SK-N-SH (cell line): ENCODE data around the gene PRSS56. TPM values are rescaled to one million over a fixed set of nuclear protein-coding genes. Genes with fewer than 3 reads are reported as not detected.

Experiments
- CTCF ChIA-PET: fragments of 300-600, 350-600 bp; formaldehyde crosslinking; extraction: SDS; loops from one replicate; lab custom pipeline; 2021; lab: Yijun Ruan, JAX
- POLR2A ChIA-PET: fragments of 350-600 bp; sonication (Branson Sonifier 250); formaldehyde crosslinking; extraction: SDS; loops from one replicate; lab custom pipeline; 2020; ENCODE audit warnings: antibody characterized with exemption, inconsistent platforms; lab: Yijun Ruan, JAX
- DNase-seq: peaks from one replicate; pipeline ENCODE4 v3.0.0; 2012
- H2AFZ ChIP-seq: fragments of 200-600 bp; sonication (generic); 2 replicates; pipeline ENCODE4 v1.8.1; 2016; ENCODE audit warnings: antibody characterized with exemption, mild to moderate bottlenecking, low read depth
- H3F3A ChIP-seq: fragments of 200-600 bp; sonication (generic); replicated peaks from 2 replicates; pipeline ENCODE3; 2016; ENCODE audit warnings: antibody characterized with exemption, mild to moderate bottlenecking; ENCODE audit not compliant: insufficient read depth
- H3K27ac ChIP-seq, 2 experiments: fragments of 200-500 bp in 1 of 2; fragments of 200-600 bp in 1 of 2; sonication (Bioruptor generic) in 1 of 2; sonication (generic), shearing (Covaris generic) in 1 of 2; 2 replicates each; pipeline versions ENCODE4 v1.5.1 to v1.6.1; 2014 to 2016; ENCODE audit warnings: low read depth in 2 of 2, inconsistent platforms in 1 of 2, low read length in 1 of 2, mild to moderate bottlenecking in 1 of 2, mixed read lengths in 1 of 2
- H3K27me3 ChIP-seq: fragments of 200-600 bp; sonication (generic), shearing (Covaris generic); 2 replicates; pipeline ENCODE4 v1.6.1; 2016; ENCODE audit warnings: mixed run types; ENCODE audit not compliant: insufficient read depth
- H3K36me3 ChIP-seq, 2 experiments: fragments of 200-500 bp in 1 of 2; fragments of 200-600 bp in 1 of 2; sonication (Bioruptor generic) in 1 of 2; sonication (generic) in 1 of 2; replicated peaks in 1 of 2; 2 replicates each; pipeline versions ENCODE3 to v1.5.1; 2014 to 2016; ENCODE audit warnings: low read length in 1 of 2, mild to moderate bottlenecking in 1 of 2; ENCODE audit not compliant: insufficient read depth in 2 of 2, control insufficient read depth in 1 of 2
- H3K4me1 ChIP-seq, 2 experiments: fragments of 200-500 bp in 1 of 2; fragments of 200-600 bp in 1 of 2; sonication (Bioruptor generic) in 1 of 2; sonication (generic), shearing (Covaris generic) in 1 of 2; 2 replicates each; pipeline versions ENCODE4 v1.5.1 to v1.6.1; 2014 to 2016; ENCODE audit warnings: low read depth in 1 of 2, low read length in 1 of 2, mixed run types in 1 of 2; ENCODE audit not compliant: insufficient read depth in 2 of 2, control insufficient read depth in 1 of 2
- H3K4me2 ChIP-seq: fragments of 200-600 bp; sonication (generic), shearing (Covaris generic); 2 replicates; pipeline ENCODE4 v1.6.1; 2017; ENCODE audit warnings: mixed run types
- H3K4me3 ChIP-seq, 2 experiments: fragments of 200-500 bp in 1 of 2; fragments of 200-600 bp in 1 of 2; sonication (Bioruptor generic) in 1 of 2; sonication (generic), shearing (Covaris generic) in 1 of 2; 2 replicates each; pipeline versions ENCODE4 v1.5.1 to v1.8.1; 2014 to 2016; ENCODE audit warnings: low read depth in 2 of 2, inconsistent platforms in 1 of 2, low read length in 1 of 2, mild to moderate bottlenecking in 1 of 2, mixed read lengths in 1 of 2, moderate library complexity in 1 of 2
- H3K79me2 ChIP-seq: fragments of 200-600 bp; sonication (generic); 2 replicates; pipeline ENCODE4 v1.8.1; 2017; ENCODE audit warnings: mild to moderate bottlenecking; ENCODE audit not compliant: insufficient read depth
- H3K9ac ChIP-seq: fragments of 200-600 bp; sonication (generic); 2 replicates; pipeline ENCODE4 v1.6.1; 2017; ENCODE audit warnings: mixed run types
- H3K9me2 ChIP-seq: fragments of 200-600 bp; sonication (generic); 2 replicates; pipeline ENCODE4 v1.6.1; 2017; ENCODE audit warnings: mixed run types
- H3K9me3 ChIP-seq: fragments of 200-600 bp; sonication (generic); 2 replicates; pipeline ENCODE4 v1.6.1; 2017; ENCODE audit warnings: mixed run types, mild to moderate bottlenecking, moderate library complexity
- H4K20me1 ChIP-seq: fragments of 200-600 bp; sonication (generic); 2 replicates; pipeline ENCODE4 v1.6.1; 2017; ENCODE audit warnings: mild to moderate bottlenecking, mixed run types; ENCODE audit not compliant: insufficient read depth
- CHD2 ChIP-seq: fragments of 150-350 bp; IDR thresholded peaks from 2 replicates; pipeline ENCODE4 v1.6.1; 2018; ENCODE audit warnings: low read length; ENCODE audit not compliant: partially characterized antibody
- EZH2phosphoT487 ChIP-seq: fragments of 200-600 bp; sonication (generic); IDR thresholded peaks from 2 replicates; pipeline ENCODE4 v1.6.1; 2017; ENCODE audit warnings: low read depth, mixed run types, mild to moderate bottlenecking, antibody characterized with exemption, moderate library complexity, borderline replicate concordance
- FOSL2 ChIP-seq: IDR thresholded peaks from 2 replicates; pipeline ENCODE4 v1.4.0; 2012; ENCODE audit warnings: low read depth, mild to moderate bottlenecking, moderate library complexity, borderline replicate concordance
- GATA2 ChIP-seq: sonication (generic); formaldehyde crosslinking; IDR thresholded peaks from 2 replicates; pipeline ENCODE4 v1.5.0; 2020; ENCODE audit warnings: mild to moderate bottlenecking, missing genetic modification reagents
- NRF1 ChIP-seq: IDR thresholded peaks from 2 replicates; pipeline ENCODE4 v1.6.1; 2012; ENCODE audit warnings: low read depth, mild to moderate bottlenecking, low read length
- POLR2AphosphoS5 ChIP-seq: IDR thresholded peaks from 2 replicates; pipeline ENCODE4 v1.6.1; 2012; ENCODE audit warnings: low read depth, low read length
- RAD21 ChIP-seq: IDR thresholded peaks from 2 replicates; pipeline ENCODE4 v1.6.1; 2012; ENCODE audit warnings: mild to moderate bottlenecking, low read length
- RXRA ChIP-seq: IDR thresholded peaks from 2 replicates; pipeline ENCODE4 v1.4.0; 2012; ENCODE audit warnings: low read depth, mild to moderate bottlenecking, borderline replicate concordance
- SIN3A ChIP-seq: IDR thresholded peaks from 2 replicates; pipeline ENCODE4 v1.6.1; 2012; ENCODE audit warnings: low read depth, mild to moderate bottlenecking, low read length, moderate library complexity, borderline replicate concordance
- SMC3 ChIP-seq: IDR thresholded peaks from 2 replicates; pipeline ENCODE4 v1.6.1; 2012; ENCODE audit warnings: low read depth, low read length, improper control_type of control experiment
- TAF1 ChIP-seq: IDR thresholded peaks from 2 replicates; pipeline ENCODE4 v1.6.1; 2012; ENCODE audit warnings: low read depth, mild to moderate bottlenecking, low read length, moderate library complexity, borderline replicate concordance
- TEAD4 ChIP-seq: IDR thresholded peaks from 2 replicates; pipeline ENCODE4 v1.4.0; 2012; ENCODE audit warnings: mild to moderate bottlenecking, borderline replicate concordance; ENCODE audit not compliant: insufficient read depth
- WGBS: methylation state at CpG from one replicate; pipeline ENCODE4 v1.1.6; 2017; ENCODE audit warnings: low lambda C conversion rate; 5-methylcytosine and 5-hydroxymethylcytosine counted together
- polyA plus RNA-seq, 3 experiments: library from polyadenylated mRNA; depleted of rRNA; stranded (reverse); fragments of >200 nt; gene quantifications; 2 replicates each; pipeline ENCODE4 v1.2.3, GENCODE V29; 2012
- TF ChIP-seq, protein P1 (sequence below): IDR thresholded peaks from 2 replicates; pipeline ENCODE4 v1.6.1; 2012; ENCODE audit warnings: mild to moderate bottlenecking, low read depth, low read length, moderate library complexity

PRSS56 gene
- polyA plus RNA-seq, 1 of the 3 experiments (the other 2 are of a cell fraction), result not detected

GRCh38 chr2:232543491-232543890, 23.3 kb downstream of the PRSS56 start:
- TF ChIP-seq, protein P1, sequence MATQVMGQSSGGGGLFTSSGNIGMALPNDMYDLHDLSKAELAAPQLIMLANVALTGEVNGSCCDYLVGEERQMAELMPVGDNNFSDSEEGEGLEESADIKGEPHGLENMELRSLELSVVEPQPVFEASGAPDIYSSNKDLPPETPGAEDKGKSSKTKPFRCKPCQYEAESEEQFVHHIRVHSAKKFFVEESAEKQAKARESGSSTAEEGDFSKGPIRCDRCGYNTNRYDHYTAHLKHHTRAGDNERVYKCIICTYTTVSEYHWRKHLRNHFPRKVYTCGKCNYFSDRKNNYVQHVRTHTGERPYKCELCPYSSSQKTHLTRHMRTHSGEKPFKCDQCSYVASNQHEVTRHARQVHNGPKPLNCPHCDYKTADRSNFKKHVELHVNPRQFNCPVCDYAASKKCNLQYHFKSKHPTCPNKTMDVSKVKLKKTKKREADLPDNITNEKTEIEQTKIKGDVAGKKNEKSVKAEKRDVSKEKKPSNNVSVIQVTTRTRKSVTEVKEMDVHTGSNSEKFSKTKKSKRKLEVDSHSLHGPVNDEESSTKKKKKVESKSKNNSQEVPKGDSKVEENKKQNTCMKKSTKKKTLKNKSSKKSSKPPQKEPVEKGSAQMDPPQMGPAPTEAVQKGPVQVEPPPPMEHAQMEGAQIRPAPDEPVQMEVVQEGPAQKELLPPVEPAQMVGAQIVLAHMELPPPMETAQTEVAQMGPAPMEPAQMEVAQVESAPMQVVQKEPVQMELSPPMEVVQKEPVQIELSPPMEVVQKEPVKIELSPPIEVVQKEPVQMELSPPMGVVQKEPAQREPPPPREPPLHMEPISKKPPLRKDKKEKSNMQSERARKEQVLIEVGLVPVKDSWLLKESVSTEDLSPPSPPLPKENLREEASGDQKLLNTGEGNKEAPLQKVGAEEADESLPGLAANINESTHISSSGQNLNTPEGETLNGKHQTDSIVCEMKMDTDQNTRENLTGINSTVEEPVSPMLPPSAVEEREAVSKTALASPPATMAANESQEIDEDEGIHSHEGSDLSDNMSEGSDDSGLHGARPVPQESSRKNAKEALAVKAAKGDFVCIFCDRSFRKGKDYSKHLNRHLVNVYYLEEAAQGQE, result no peak
- TF ChIP-seq SMC3, result no peak
- DNase-seq, result peak; percentile 14
- Histone ChIP-seq H3K9me2 (no peaks in the 10 kb centered on the region), H3K27ac (no peak overlapping the region), H4K20me1 (no peaks in the 10 kb centered on the region), H3K79me2 (peaks cover 23% of the 10 kb centered on the region), H3K9ac (no peak overlapping the region), H3K4me1 (no peaks in the 10 kb centered on the region; a peak in 1 of 4 replicates), H3K9me3 (no peaks in the 10 kb centered on the region), H3K4me3 (no peak overlapping the region), H3K27me3 (no peaks in the 10 kb centered on the region), H3K36me3 (peaks cover 2 to 5% of the 10 kb centered on the region in 2 experiments), H2AFZ (no peak overlapping the region), H3F3A (no peaks in the 10 kb centered on the region), H3K4me2 (no peak overlapping the region)
- POLR2A ChIA-PET, result no interaction called here
- CTCF ChIA-PET, result interaction anchor here (1.0 to 1.6 kb wide), 3 partner anchors 12 to 21 kb away, joined by 4 to 5 read pairs (median 4); no protein-coding TSS in a partner anchor
- 95% methylated on average over 12 of the region's 14 CpGs for WGBS

GRCh38 chr2:232543928-232544631, 23.9 kb downstream of the PRSS56 start:
- POLR2A ChIA-PET, result no interaction called here
- peak; percentile 19 for DNase-seq
- no peak for TF ChIP-seq POLR2AphosphoS5
- no peak for TF ChIP-seq CHD2
- TF ChIP-seq FOSL2, result no peak
- no peak for TF ChIP-seq GATA2 (CRISPR knock-in tag)
- no peak for TF ChIP-seq SMC3
- no peak for TF ChIP-seq EZH2phosphoT487
- TF ChIP-seq SIN3A, result no peak
- no peak for TF ChIP-seq TAF1
- TF ChIP-seq RXRA, result no peak
- TF ChIP-seq TEAD4, result no peak
- TF ChIP-seq RAD21, result no peak
- TF ChIP-seq NRF1, result no peak
- TF ChIP-seq, all 33 proteins: peak for 0
- 88% methylated on average over 15 of the region's 19 CpGs for WGBS
- no peaks in the 10 kb centered on the region for H3K9me3 ChIP-seq
- H3F3A ChIP-seq, result no peaks in the 10 kb centered on the region
- H3K36me3 ChIP-seq, result peaks cover 2 to 5% of the 10 kb centered on the region in 2 experiments
- H3K79me2 ChIP-seq, result peaks cover 29% of the 10 kb centered on the region
- no peak overlapping the region for H3K9ac ChIP-seq
- H3K27me3 ChIP-seq, result no peaks in the 10 kb centered on the region
- CTCF ChIA-PET, result interaction anchor here (1.6 kb wide), 1 partner anchor 22 kb away, joined by 5 read pairs; no protein-coding TSS in a partner anchor
- H4K20me1 ChIP-seq, result no peaks in the 10 kb centered on the region
- H2AFZ ChIP-seq, result no peak overlapping the region
- no peaks in the 10 kb centered on the region; a peak in 1 of 4 replicates for H3K4me1 ChIP-seq
- H3K27ac ChIP-seq, result no peak overlapping the region
- no peak overlapping the region for H3K4me3 ChIP-seq
- H3K4me2 ChIP-seq, result no peak overlapping the region
- no peaks in the 10 kb centered on the region for H3K9me2 ChIP-seq
